Measurements from ENCODE around the gene DEGS1. TPM values are rescaled to one million over a fixed set of nuclear protein-coding genes. Genes with fewer than 3 reads are reported as not detected.
A peak's percentile ranks its signal among the peaks of the same experiment; 100 is the strongest.

DEGS1 gene
- total and polyA plus RNA-seq, 10 of the 15 experiments (the other 5 are each of a cell fraction or from before 2014, with no cell fraction given): 16.5 to 133 (median 46.0) TPM

DNA sequence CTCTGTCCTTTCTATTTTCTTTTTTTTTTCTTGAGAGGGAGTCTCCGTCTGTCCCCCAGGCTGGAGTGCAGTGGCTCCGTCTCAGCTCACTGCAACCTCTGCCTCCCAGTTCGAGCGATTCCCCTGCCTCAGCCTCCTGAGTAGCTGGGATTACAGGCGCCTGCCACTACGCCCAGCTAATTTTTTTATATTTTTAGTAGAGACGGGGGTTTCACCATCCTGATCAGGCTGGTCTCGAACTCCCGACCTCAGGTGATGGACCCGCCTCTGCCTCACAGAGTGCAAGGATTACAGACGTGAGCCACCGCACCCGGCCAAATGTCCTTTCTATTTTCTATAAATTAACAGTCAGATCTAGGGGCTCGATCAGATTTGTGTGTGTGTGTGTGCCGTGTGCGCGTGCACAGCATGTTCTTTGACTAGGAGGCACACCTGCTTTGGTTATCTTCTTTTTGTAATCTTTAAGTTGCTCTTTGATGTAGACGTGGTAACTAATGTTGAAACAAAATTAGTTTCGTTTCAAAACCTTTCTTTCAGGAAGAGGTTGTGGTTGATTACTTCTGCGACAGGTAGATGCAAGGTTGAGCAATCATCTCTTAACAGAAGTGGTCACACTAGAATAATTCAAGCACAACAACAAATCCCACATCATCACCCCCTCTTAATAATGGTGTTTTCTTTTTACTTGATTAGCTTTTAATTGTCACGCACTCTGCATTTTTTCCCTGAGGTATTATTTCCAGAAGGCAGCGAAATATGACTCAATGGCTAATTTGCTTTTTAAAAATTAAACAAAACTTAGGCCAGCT is 779 bp upstream of the DEGS1 start (continued):
- TF ChIP-seq NFIC (IDR thresholded peaks at IDR 0.05; ENCODE audit: low read depth, low read length): peak; percentile 96
- no peak for TF ChIP-seq HCFC1 (IDR thresholded peaks at IDR 0.05; ENCODE audit: low read length)
- TF ChIP-seq, protein P1, sequence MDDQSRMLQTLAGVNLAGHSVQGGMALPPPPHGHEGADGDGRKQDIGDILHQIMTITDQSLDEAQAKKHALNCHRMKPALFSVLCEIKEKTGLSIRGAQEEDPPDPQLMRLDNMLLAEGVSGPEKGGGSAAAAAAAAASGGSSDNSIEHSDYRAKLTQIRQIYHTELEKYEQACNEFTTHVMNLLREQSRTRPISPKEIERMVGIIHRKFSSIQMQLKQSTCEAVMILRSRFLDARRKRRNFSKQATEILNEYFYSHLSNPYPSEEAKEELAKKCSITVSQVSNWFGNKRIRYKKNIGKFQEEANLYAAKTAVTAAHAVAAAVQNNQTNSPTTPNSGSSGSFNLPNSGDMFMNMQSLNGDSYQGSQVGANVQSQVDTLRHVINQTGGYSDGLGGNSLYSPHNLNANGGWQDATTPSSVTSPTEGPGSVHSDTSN (IDR thresholded peaks at IDR 0.05; ENCODE audit: insufficient replicate concordance, low read depth, low read length): peak; percentile 22
- TF ChIP-seq SREBF2 (IDR thresholded peaks at IDR 0.05; ENCODE audit: low read length): no peak
- TF ChIP-seq, protein P2, sequence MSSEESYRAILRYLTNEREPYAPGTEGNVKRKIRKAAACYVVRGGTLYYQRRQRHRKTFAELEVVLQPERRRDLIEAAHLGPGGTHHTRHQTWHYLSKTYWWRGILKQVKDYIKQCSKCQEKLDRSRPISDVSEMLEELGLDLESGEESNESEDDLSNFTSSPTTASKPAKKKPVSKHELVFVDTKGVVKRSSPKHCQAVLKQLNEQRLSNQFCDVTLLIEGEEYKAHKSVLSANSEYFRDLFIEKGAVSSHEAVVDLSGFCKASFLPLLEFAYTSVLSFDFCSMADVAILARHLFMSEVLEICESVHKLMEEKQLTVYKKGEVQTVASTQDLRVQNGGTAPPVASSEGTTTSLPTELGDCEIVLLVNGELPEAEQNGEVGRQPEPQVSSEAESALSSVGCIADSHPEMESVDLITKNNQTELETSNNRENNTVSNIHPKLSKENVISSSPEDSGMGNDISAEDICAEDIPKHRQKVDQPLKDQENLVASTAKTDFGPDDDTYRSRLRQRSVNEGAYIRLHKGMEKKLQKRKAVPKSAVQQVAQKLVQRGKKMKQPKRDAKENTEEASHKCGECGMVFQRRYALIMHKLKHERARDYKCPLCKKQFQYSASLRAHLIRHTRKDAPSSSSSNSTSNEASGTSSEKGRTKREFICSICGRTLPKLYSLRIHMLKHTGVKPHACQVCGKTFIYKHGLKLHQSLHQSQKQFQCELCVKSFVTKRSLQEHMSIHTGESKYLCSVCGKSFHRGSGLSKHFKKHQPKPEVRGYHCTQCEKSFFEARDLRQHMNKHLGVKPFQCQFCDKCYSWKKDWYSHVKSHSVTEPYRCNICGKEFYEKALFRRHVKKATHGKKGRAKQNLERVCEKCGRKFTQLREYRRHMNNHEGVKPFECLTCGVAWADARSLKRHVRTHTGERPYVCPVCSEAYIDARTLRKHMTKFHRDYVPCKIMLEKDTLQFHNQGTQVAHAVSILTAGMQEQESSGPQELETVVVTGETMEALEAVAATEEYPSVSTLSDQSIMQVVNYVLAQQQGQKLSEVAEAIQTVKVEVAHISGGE (CRISPR knock-in tag; IDR thresholded peaks at IDR 0.05): no peak
- no peak for TF ChIP-seq CHD2 (IDR thresholded peaks at IDR 0.05; ENCODE audit: borderline replicate concordance, low read depth, low read length)
- TF ChIP-seq BACH1 (IDR thresholded peaks at IDR 0.05; ENCODE audit: borderline replicate concordance): no peak; the same call in 1 of the 2 replicates
- TF ChIP-seq SMAD1 (IDR thresholded peaks at IDR 0.05; ENCODE audit: low read depth, partially characterized antibody): no peak
- TF ChIP-seq RELA (IDR thresholded peaks at IDR 0.05; ENCODE audit: borderline replicate concordance, partially characterized antibody): no peak
- no peak for TF ChIP-seq NFXL1 (IDR thresholded peaks at IDR 0.05; ENCODE audit: borderline replicate concordance)
- peak; percentile 80 for TF ChIP-seq ATF7 (IDR thresholded peaks at IDR 0.05; ENCODE audit: low read depth)
- no peak for TF ChIP-seq FOXK2 (IDR thresholded peaks at IDR 0.05)
- no peak for TF ChIP-seq KLF5 (IDR thresholded peaks at IDR 0.05; ENCODE audit: partially characterized antibody)
- peak; percentile 54; the same call in 1 of the 2 replicates for TF ChIP-seq HDGF (IDR thresholded peaks at IDR 0.05)
- no peak for TF ChIP-seq SMARCA5 (IDR thresholded peaks at IDR 0.05)
- 0 out of 2 replicates have a peak, but pooled peaks have one; percentile 27 for TF ChIP-seq JUND (IDR thresholded peaks at IDR 0.05; ENCODE audit: low read depth, low read length)
- TF ChIP-seq RCOR1 (conservative IDR thresholded peaks at IDR 0.05; ENCODE audit: low read depth, low read length): 0 out of 2 replicates have a peak, but pooled peaks have one; percentile 55
- no peak for TF ChIP-seq EZH2 (IDR thresholded peaks at IDR 0.05; ENCODE audit: borderline replicate concordance, control insufficient read depth, low read depth, low read length)
- peak; percentile 52; the same call in 1 of the 2 replicates for TF ChIP-seq BMI1 (IDR thresholded peaks at IDR 0.05; ENCODE audit: borderline replicate concordance)
- TF ChIP-seq, protein P3, sequence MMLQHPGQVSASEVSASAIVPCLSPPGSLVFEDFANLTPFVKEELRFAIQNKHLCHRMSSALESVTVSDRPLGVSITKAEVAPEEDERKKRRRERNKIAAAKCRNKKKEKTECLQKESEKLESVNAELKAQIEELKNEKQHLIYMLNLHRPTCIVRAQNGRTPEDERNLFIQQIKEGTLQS (IDR thresholded peaks at IDR 0.05; ENCODE audit: borderline replicate concordance, extremely low read depth, low read depth, low read length): no peak
- peak; percentile 87 for TF ChIP-seq PML (IDR thresholded peaks at IDR 0.05; ENCODE audit: low read length)
- peak; percentile 98 for TF ChIP-seq MTA3 (IDR thresholded peaks at IDR 0.05; ENCODE audit: borderline replicate concordance, low read length)
- no peak for TF ChIP-seq NFYA (IDR thresholded peaks at IDR 0.05; ENCODE audit: borderline replicate concordance, low read depth, low read length)
- peak; percentile 39 for TF ChIP-seq TCF3 (IDR thresholded peaks at IDR 0.05; ENCODE audit: borderline replicate concordance, insufficient read depth, low read depth, low read length)
- peak; percentile 27; the same call in 1 of the 2 replicates for TF ChIP-seq ZNF24 (IDR thresholded peaks at IDR 0.05)
